Fibroblast of the aortic adventitia (primary cell): ENCODE data around the gene RUFY4. TPM values are rescaled to one million over a fixed set of nuclear protein-coding genes. Genes with fewer than 3 reads are reported as not detected.

ENCODE experiments used
- DNase-seq: peaks from one replicate; pipeline ENCODE4 v3.0.0-alpha.2; 2010; ENCODE audit warnings: low read depth
- H3K4me3 ChIP-seq: 2 replicates; pipeline ENCODE4 v1.5.1; 2011; ENCODE audit warnings: low read depth, mild to moderate bottlenecking, control low read depth, low read length, moderate library complexity
- total RNA-seq: library from RNA; depleted of rRNA; stranded (reverse); fragments of >200 nt; gene quantifications from 2 replicates; pipeline ENCODE4 v1.2.3, GENCODE V29; 2012; ENCODE audit warnings: low replicate concordance
- TF ChIP-seq, protein P1 (sequence below): IDR thresholded peaks from 2 replicates; pipeline ENCODE4 v1.5.1; 2011; ENCODE audit warnings: mild to moderate bottlenecking, low read length, control low read depth, inconsistent platforms; ENCODE audit not compliant: insufficient read depth

RUFY4 gene
- total RNA-seq, 1 donor: not detected

DNA sequence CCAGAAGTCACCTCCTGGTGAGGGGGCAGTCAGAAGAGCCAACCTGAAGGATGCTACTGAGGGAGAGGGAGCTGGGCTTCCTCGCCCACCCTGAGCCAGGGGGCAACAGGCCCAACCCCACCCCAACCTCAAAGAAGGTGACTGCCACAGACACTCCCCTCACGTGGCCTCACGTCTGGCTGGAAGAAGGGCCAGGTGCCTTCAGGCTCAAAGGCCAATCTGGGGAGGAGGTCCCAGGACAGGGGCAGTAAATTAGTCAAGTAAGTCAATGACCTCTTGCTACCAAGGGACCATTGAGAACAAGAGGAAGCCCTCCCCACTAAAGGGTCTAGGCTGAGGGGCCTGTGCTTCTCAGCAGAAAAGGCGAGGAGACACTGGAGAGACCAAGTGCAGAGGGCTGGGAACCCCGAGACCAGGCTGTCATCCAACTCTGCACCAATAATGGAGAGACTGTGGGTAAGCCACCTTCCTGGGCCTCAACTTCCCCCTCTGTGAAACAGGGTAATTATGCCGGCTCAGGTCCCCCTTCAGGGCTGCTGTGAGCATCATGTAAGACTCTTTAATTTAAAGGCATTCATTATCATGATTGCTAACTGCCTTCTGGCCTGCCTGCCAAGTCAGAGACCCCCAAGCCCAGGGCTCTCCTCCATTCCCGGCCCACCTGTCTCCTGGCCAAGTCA, 46.1 kb upstream of the RUFY4 start:
- TF ChIP-seq, protein P1, sequence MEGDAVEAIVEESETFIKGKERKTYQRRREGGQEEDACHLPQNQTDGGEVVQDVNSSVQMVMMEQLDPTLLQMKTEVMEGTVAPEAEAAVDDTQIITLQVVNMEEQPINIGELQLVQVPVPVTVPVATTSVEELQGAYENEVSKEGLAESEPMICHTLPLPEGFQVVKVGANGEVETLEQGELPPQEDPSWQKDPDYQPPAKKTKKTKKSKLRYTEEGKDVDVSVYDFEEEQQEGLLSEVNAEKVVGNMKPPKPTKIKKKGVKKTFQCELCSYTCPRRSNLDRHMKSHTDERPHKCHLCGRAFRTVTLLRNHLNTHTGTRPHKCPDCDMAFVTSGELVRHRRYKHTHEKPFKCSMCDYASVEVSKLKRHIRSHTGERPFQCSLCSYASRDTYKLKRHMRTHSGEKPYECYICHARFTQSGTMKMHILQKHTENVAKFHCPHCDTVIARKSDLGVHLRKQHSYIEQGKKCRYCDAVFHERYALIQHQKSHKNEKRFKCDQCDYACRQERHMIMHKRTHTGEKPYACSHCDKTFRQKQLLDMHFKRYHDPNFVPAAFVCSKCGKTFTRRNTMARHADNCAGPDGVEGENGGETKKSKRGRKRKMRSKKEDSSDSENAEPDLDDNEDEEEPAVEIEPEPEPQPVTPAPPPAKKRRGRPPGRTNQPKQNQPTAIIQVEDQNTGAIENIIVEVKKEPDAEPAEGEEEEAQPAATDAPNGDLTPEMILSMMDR: no peak
- H3K4me3 ChIP-seq: no peak overlapping the region
- no peak for DNase-seq

DNA sequence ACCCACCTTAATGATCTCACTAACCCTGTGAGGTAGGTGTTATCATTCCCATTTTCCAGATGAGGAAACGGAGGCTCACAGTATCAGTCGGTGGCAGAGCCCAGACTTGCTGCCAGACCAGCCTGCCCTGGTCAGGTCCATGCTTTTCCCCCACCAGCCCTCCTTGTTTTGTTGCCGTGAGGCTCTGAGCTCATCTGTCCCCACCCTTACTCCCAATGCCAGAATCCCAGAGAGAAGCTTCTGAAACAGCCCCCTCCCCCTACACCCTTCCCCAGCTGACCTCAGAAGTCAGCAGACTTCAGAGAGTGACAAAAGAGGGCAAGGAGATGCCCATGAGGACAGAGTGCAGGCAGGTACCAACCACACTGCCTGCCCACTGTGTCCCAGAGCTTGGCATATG, 45.4 kb upstream of the RUFY4 start:
- DNase-seq: no peak
- TF ChIP-seq, protein P1: no peak
- H3K4me3 ChIP-seq: no peak overlapping the region

DNA sequence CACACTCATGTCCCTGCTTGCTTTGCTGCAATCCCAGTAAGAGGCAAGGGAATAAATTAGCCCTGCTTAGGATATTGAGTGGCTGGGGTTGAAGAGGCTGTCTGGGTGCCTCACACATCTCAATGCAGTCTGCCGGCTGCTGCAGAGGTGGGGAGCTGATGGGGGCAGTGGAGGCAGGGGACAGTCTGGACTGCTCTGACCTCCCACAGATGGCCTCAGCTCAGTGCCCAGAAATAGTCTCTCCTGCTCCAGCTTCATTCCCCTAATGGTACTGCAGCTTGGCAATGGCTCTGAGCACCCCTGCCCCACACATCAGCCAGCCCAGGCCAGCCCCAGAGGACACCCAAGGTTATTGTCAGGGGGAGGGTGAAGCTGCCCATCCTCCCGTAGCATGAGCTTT, 44.7 kb upstream of the RUFY4 start:
- no peak overlapping the region for H3K4me3 ChIP-seq
- TF ChIP-seq, protein P1: no peak
- DNase-seq: no peak

DNA sequence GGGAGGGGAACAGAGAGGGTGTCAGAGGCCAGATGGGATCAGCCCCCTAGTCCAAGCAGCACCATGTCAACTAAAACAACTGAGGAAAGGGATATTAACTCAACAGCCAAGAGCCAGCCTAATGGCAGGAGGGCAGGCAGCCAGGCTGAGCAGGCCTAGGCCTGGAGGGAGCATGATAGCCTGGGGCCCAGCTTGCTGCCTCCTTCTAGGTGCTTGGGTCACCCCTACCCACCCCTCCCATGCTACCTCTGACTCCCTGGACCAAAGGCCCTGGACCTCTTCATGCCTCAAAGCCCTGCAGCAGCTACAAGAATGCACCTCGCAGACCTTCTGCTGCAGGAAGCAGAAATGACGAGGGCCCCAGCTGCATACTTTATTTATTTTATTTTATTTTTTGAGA, 44.2 kb upstream of the RUFY4 start:
- TF ChIP-seq, protein P1: no peak
- no peak for DNase-seq
- H3K4me3 ChIP-seq: no peak overlapping the region

DNA sequence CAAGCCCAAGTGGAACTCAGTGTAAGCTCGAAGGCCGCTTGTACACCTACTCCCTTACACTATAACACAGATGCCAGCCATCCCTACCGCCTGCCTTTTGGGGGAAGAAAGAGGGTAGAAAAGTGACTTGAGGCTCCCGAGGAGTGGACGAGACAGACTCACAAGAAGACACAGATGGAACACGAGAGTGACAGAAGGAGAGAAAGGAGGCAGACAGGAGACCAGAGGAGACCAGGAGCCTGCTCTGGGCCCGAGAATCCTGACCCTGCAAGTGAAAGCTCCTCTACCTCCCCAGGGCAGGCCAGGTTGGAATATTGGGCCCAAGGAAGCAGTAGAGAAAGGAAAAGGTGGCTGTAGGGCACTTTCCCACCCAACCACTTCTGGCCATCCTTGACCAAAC, 42.8 kb upstream of the RUFY4 start:
- no peak for DNase-seq
- TF ChIP-seq, protein P1: no peak
- H3K4me3 ChIP-seq: no peak overlapping the region

DNA sequence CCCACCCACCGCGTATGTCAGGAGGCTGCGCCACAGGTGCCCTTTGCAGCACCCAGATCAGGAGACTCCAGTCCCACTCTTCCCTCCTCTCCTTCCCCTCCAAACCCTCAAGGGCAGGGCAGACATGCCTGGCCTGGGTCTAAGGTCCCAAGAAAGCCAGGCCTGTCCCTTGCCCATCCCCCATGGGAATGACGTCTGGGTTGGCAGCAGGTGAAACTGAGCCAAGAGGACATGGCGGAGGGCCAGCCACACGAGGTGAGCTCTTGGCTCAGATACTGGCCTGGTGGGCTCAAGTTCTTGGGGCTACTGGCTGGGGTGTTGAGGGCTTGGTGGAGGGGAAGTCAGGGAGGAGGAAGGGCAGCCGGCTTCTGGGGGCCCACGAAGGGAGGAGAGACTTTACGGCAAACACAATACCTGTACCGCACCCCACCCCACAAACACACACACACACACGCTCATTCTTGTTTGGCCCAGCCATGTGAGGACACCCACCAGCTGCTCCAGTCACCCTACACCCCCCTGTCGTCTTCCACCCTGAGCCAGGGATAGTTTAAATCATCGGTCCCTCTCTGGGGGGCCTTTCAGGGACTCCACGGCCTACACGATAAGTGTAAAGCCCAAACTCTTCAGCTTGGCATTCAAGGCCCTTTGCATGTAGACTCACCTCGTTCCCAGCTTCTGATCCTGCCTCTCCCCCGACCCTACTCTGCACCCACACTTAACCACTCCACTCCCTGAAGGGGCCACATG, 42.2 kb upstream of the RUFY4 start:
- DNase-seq: no peak
- TF ChIP-seq, protein P1: no peak
- H3K4me3 ChIP-seq: no peak overlapping the region
